Left colon (tissue), 2 donors: Measurements from ENCODE around the gene SLC30A1. TPM values are rescaled to one million over a fixed set of nuclear protein-coding genes. Genes with fewer than 3 reads are reported as not detected.
"Not testable (repeated sequence)": the region's sequence is repeated elsewhere in the genome, so short reads cannot be mapped to it uniquely, and the experiment has no call there.

Experiments
- ATAC-seq: fragments of 200-7000 bp; cut with Tn5 transposase; one replicate; pipeline ENCODE4 v1.9.1; 2020; ENCODE audit warnings: mild to moderate bottlenecking, moderate library complexity
- DNase-seq, 2 donors: peaks; one replicate each; pipeline ENCODE4 v3.0.0-alpha.2; 2020
- intact Hi-C, 2 donors: fragments of 100-400 bp; cut with DNase I in 1 of 2; cut with micrococcal nuclease in 1 of 2; formaldehyde crosslinking; loops; one replicate each; pipeline versions ENCODE4 v1.11.2 to v1.14.0; 2022; cut with DNase I, micrococcal nuclease
- total RNA-seq, 2 donors: library from RNA; stranded (reverse); fragmentation: NEBNext Ultra II Directional; extraction: Animal tissue kit (Norgen Biotek cat#: 25700); gene quantifications; one replicate each; pipeline ENCODE4 v1.2.1, GENCODE V29; 2021
- donor health status: DM: no; HTN: no; CAD: no.
- donor health status: DM: yes; HTN: yes; CAD: no.

Gene SLC30A1
- total RNA-seq, 2 donors from 2014 or later: 16.6 to 33.1 TPM

- no peak for ATAC-seq
- intact Hi-C loops: no loop called here
Observed at GRCh38 chr1:211564084-211564483, 14.9 kb downstream of the SLC30A1 start.

GRCh38 chr1:211559222-211560010 lies 19.5 kb downstream of the SLC30A1 start:
- DNase-seq (no peak), ATAC-seq (peak; percentile 72)
- intact Hi-C loops: no loop called here

More at GRCh38 chr1:211564084-211564483, 14.9 kb downstream of the SLC30A1 start:
- no peak for DNase-seq

GRCh38 chr1:211557894-211558625 lies 20.9 kb downstream of the SLC30A1 start:
- ATAC-seq (no peak), DNase-seq (no peak)
- intact Hi-C loops: no loop called here

- no peak for DNase-seq
- ATAC-seq: no peak
- intact Hi-C loops: no loop called here
Observed at GRCh38 chr1:211553549-211553948, 25.4 kb downstream of the SLC30A1 start.

GRCh38 chr1:211551638-211552460 lies 27.1 kb downstream of the SLC30A1 start:
- intact Hi-C loops: no loop called here
- ATAC-seq (peak; percentile 6), DNase-seq (no peak)

GRCh38 chr1:211549092-211549711 lies 29.8 kb downstream of the SLC30A1 start:
- DNase-seq (no peak), ATAC-seq (no peak)
- intact Hi-C loops: no loop called here

- intact Hi-C loops: no loop called here
- DNase-seq: peak; percentile 38 to 40
- peak; percentile 91 for ATAC-seq
Observed at GRCh38 chr1:211548321-211549091, 30.5 kb downstream of the SLC30A1 start.

GRCh38 chr1:211547710-211548109 lies 31.3 kb downstream of the SLC30A1 start:
- intact Hi-C loops: no loop called here
- no peak for ATAC-seq
- no peak for DNase-seq

GRCh38 chr1:211546543-211546942 lies 32.4 kb downstream of the SLC30A1 start:
- no peak for ATAC-seq
- intact Hi-C loops: no loop called here
- no peak for DNase-seq

- intact Hi-C loops: no loop called here
- ATAC-seq (peak; percentile 84), DNase-seq (peak in 1 of 2 donors; percentile 38)
Observed at GRCh38 chr1:211543025-211543424, 35.9 kb downstream of the SLC30A1 start.

- DNase-seq: peak; percentile 46 to 47
- intact Hi-C loops: no loop called here
- peak; percentile 85 for ATAC-seq
Observed at GRCh38 chr1:211541720-211542477, 37.1 kb downstream of the SLC30A1 start.

- intact Hi-C loops: no loop called here
- ATAC-seq: no peak
- DNase-seq: no peak
Observed at GRCh38 chr1:211541278-211541677, 37.7 kb downstream of the SLC30A1 start.

- intact Hi-C loops, ATAC-seq, DNase-seq: not testable (repeated sequence)
Observed at GRCh38 chr1:211540824-211541223, 38.1 kb downstream of the SLC30A1 start.

- ATAC-seq (no peak), DNase-seq (no peak)
- intact Hi-C loops: no loop called here
Observed at GRCh38 chr1:211538287-211538686, 40.7 kb downstream of the SLC30A1 start.

GRCh38 chr1:211537253-211537652 lies 41.7 kb downstream of the SLC30A1 start:
- intact Hi-C loops: no loop called here
- ATAC-seq (no peak), DNase-seq (no peak)

GRCh38 chr1:211536606-211537005 lies 42.4 kb downstream of the SLC30A1 start:
- ATAC-seq: no peak
- no peak for DNase-seq
- intact Hi-C loops: no loop called here

- ATAC-seq (no peak), DNase-seq (no peak)
- intact Hi-C loops: no loop called here
Observed at GRCh38 chr1:211535346-211535745, 43.6 kb downstream of the SLC30A1 start.
